ENCODE measurements around the gene CILP. TPM values are rescaled to one million over a fixed set of nuclear protein-coding genes. Genes with fewer than 3 reads are reported as not detected.

CILP gene
- total RNA-seq, 1 donor from 2014 or later, result 129 TPM

GRCh38 chr15:65214010-65214409 is 2.7 kb upstream of the CILP start:
- no peak for DNase-seq (ENCODE audit: extremely low spot score in 2 of 2)
- H3K9me3 ChIP-seq, result no peaks in the 10 kb centered on the region
- TF ChIP-seq POLR2A (IDR thresholded peaks at IDR 0.05), result no peak
- TF ChIP-seq, protein P1, sequence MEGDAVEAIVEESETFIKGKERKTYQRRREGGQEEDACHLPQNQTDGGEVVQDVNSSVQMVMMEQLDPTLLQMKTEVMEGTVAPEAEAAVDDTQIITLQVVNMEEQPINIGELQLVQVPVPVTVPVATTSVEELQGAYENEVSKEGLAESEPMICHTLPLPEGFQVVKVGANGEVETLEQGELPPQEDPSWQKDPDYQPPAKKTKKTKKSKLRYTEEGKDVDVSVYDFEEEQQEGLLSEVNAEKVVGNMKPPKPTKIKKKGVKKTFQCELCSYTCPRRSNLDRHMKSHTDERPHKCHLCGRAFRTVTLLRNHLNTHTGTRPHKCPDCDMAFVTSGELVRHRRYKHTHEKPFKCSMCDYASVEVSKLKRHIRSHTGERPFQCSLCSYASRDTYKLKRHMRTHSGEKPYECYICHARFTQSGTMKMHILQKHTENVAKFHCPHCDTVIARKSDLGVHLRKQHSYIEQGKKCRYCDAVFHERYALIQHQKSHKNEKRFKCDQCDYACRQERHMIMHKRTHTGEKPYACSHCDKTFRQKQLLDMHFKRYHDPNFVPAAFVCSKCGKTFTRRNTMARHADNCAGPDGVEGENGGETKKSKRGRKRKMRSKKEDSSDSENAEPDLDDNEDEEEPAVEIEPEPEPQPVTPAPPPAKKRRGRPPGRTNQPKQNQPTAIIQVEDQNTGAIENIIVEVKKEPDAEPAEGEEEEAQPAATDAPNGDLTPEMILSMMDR (IDR thresholded peaks at IDR 0.05), result no peak
- TF ChIP-seq POLR2AphosphoS5 (IDR thresholded peaks at IDR 0.05; ENCODE audit: insufficient read depth in 1 of 2, low read depth in 1 of 2), result no peak
- H3K27me3 ChIP-seq, result no peaks in the 10 kb centered on the region
- H3K27ac ChIP-seq, result no peak overlapping the region
- intact Hi-C loops (cut with DNase I), result no loop called here
- no peak overlapping the region for H3K4me3 ChIP-seq
- H3K36me3 ChIP-seq, result no peaks in the 10 kb centered on the region
- peaks cover 34% of the 10 kb centered on the region for H3K4me1 ChIP-seq

DNA sequence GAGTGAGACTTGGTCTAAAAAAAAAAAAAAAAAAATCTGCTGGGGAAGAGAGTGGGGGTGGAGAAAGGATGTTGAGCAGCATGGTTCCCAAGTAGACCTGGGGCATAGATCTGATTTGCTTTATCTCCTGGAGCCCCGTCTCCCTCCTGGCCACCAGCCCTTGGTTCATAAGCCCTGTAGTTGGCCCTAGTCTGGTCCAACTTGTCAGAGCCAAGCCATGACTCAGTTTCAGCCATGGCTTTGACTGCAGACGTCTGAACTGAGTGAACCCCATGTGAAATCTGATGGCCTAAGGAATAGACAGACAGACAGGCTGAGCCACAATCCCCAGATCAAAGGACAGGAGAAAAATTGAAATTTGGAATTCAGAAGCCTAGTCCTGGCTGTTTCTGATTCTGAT is 2.0 kb upstream of the CILP start:
- no peak overlapping the region for H3K27ac ChIP-seq
- H3K36me3 ChIP-seq, result no peaks in the 10 kb centered on the region
- H3K9me3 ChIP-seq, result no peaks in the 10 kb centered on the region
- H3K4me1 ChIP-seq, result peaks cover 38% of the 10 kb centered on the region
- no peak for TF ChIP-seq POLR2A (IDR thresholded peaks at IDR 0.05)
- no peak for TF ChIP-seq POLR2AphosphoS5 (IDR thresholded peaks at IDR 0.05; ENCODE audit: insufficient read depth in 1 of 2, low read depth in 1 of 2)
- TF ChIP-seq, protein P1 (IDR thresholded peaks at IDR 0.05), result no peak
- DNase-seq (ENCODE audit: extremely low spot score in 2 of 2), result no peak
- intact Hi-C loops (cut with DNase I), result no loop called here
- H3K4me3 ChIP-seq, result no peak overlapping the region
- no peaks in the 10 kb centered on the region for H3K27me3 ChIP-seq

DNA sequence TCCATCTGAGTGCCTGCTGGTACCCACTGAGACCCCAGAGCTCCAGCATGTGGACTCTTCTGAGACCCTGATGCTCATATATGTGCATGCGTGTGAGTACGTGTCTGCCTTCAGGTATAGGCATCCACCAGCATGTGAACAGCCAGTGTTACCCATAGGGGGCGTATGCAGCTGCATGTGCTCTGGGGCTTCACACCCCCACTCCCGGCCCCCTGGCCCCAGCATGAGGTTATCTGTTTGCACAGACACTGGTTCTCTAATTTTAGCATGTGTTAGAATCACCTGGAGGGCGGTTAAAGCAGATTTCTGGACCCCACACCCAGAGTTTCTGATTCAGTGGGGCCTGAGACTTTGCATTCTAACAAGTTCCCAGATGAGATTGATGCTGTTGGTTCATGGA is 824 bp upstream of the CILP start:
- Histone ChIP-seq H3K27me3 (no peaks in the 10 kb centered on the region), H3K4me3 (no peak overlapping the region), H3K27ac (peak overlapping the region; percentile 75), H3K4me1 (peaks cover 38% of the 10 kb centered on the region), H3K36me3 (no peaks in the 10 kb centered on the region), H3K9me3 (no peaks in the 10 kb centered on the region)
- TF ChIP-seq POLR2AphosphoS5 (IDR thresholded peaks at IDR 0.05; ENCODE audit: insufficient read depth in 1 of 2, low read depth in 1 of 2) (no peak), POLR2A (IDR thresholded peaks at IDR 0.05) (no peak)
- TF ChIP-seq, protein P1 (IDR thresholded peaks at IDR 0.05), result no peak
- no peak for DNase-seq (ENCODE audit: extremely low spot score in 2 of 2)
- intact Hi-C loops (cut with DNase I), result no loop called here

- Histone ChIP-seq H3K36me3 (no peaks in the 10 kb centered on the region), H3K27ac (peak overlapping the region; percentile 75), H3K4me3 (peak overlapping the region; percentile 17 to 18), H3K4me1 (peaks cover 38% of the 10 kb centered on the region), H3K9me3 (no peaks in the 10 kb centered on the region), H3K27me3 (no peaks in the 10 kb centered on the region)
- peak in 1 of 2 donors; percentile 76 for TF ChIP-seq POLR2AphosphoS5 (IDR thresholded peaks at IDR 0.05; ENCODE audit: insufficient read depth in 1 of 2, low read depth in 1 of 2)
- TF ChIP-seq, protein P1 (IDR thresholded peaks at IDR 0.05), result no peak
- no peak for DNase-seq (ENCODE audit: extremely low spot score in 2 of 2)
- intact Hi-C loops (cut with DNase I), result no loop called here
Observed at GRCh38 chr15:65211482-65211982, 259 bp upstream of the CILP start.

GRCh38 chr15:65209701-65210643 is 1.3 kb downstream of the CILP start:
- H3K4me1 ChIP-seq, result peaks cover 38% of the 10 kb centered on the region
- H3K27ac ChIP-seq, result peak overlapping the region; percentile 75
- H3K4me3 ChIP-seq, result peak overlapping the region in 1 of 2 donors; percentile 18
- intact Hi-C loops (cut with DNase I), result no loop called here
- TF ChIP-seq, protein P1 (IDR thresholded peaks at IDR 0.05), result no peak
- no peak for TF ChIP-seq POLR2A (IDR thresholded peaks at IDR 0.05)
- TF ChIP-seq POLR2AphosphoS5 (IDR thresholded peaks at IDR 0.05; ENCODE audit: insufficient read depth in 1 of 2, low read depth in 1 of 2), result no peak
- no peaks in the 10 kb centered on the region for H3K9me3 ChIP-seq
- no peak for DNase-seq (ENCODE audit: extremely low spot score in 2 of 2)
- H3K27me3 ChIP-seq, result no peaks in the 10 kb centered on the region
- no peaks in the 10 kb centered on the region for H3K36me3 ChIP-seq

All from vagina (tissue), 2 donors.